DND-41 (cell line): ENCODE results near the gene NINL.
"Not testable (repeated sequence)": the region's sequence is repeated elsewhere in the genome, so short reads cannot be mapped to it uniquely, and the experiment has no call there.

ENCODE experiments used
- ATAC-seq: fragments of 200-7000 bp; cut with Tn5 transposase; 3 replicates; pipeline ENCODE4 v1.9.1; 2021; ENCODE audit warnings: low read depth; ENCODE audit not compliant: insufficient read depth
- DNase-seq: peaks from one replicate; pipeline ENCODE4 v3.0.0-alpha.2; 2020
- H2AFZ ChIP-seq: 2 replicates; pipeline ENCODE4 v1.6.0; 2012; ENCODE audit warnings: low read depth, low read length
- H3K27ac ChIP-seq: 2 replicates; pipeline ENCODE4 v1.5.1; 2012; ENCODE audit warnings: low read length, inconsistent platforms
- H3K27me3 ChIP-seq: fragments of 200-600 bp; sonication (generic); 2 replicates; pipeline ENCODE4 v1.6.0; 2012; ENCODE audit warnings: low read length, mild to moderate bottlenecking, inconsistent platforms; ENCODE audit not compliant: insufficient read depth, poor library complexity
- H3K36me3 ChIP-seq: 2 replicates; pipeline ENCODE4 v1.5.1; 2012; ENCODE audit warnings: low read length, inconsistent platforms; ENCODE audit not compliant: insufficient read depth
- H3K4me1 ChIP-seq: 2 replicates; pipeline ENCODE4 v1.5.1; 2012; ENCODE audit warnings: mild to moderate bottlenecking, low read length; ENCODE audit not compliant: insufficient read depth
- H3K4me2 ChIP-seq: 2 replicates; pipeline ENCODE4 v1.6.0; 2012; ENCODE audit warnings: mild to moderate bottlenecking, moderate library complexity, low read length, inconsistent platforms; ENCODE audit not compliant: insufficient read depth
- H3K4me3 ChIP-seq, 2 experiments: fragments of 200-600 bp in 1 of 2; shearing (Covaris generic) in 1 of 2; 2 replicates each; pipeline ENCODE4 v1.5.1; 2012 to 2016; ENCODE audit warnings: inconsistent platforms in 2 of 2, low read length in 2 of 2, mild to moderate bottlenecking in 2 of 2, low read depth in 1 of 2, moderate library complexity in 1 of 2
- H3K79me2 ChIP-seq: 2 replicates; pipeline ENCODE4 v1.6.0; 2012; ENCODE audit warnings: low read length, inconsistent platforms; ENCODE audit not compliant: insufficient read depth
- H3K9ac ChIP-seq: 2 replicates; pipeline ENCODE4 v1.6.0; 2012; ENCODE audit warnings: low read depth, mild to moderate bottlenecking, inconsistent platforms, low read length, moderate library complexity
- H3K9me3 ChIP-seq: 2 replicates; pipeline ENCODE4 v1.5.1; 2012; ENCODE audit warnings: low read length, moderate library complexity, mild to moderate bottlenecking, inconsistent platforms; ENCODE audit not compliant: insufficient read depth, severe bottlenecking
- H4K20me1 ChIP-seq: 2 replicates; pipeline ENCODE4 v1.6.0; 2012; ENCODE audit warnings: low read length; ENCODE audit not compliant: insufficient read depth
- CTCF ChIP-seq: IDR thresholded peaks from 2 replicates; pipeline ENCODE4 v1.5.1; 2012; ENCODE audit warnings: borderline replicate concordance, low read length, moderate library complexity, mild to moderate bottlenecking; ENCODE audit not compliant: poor library complexity, severe bottlenecking; ENCODE audit errors: extremely low read depth
- EZH2 ChIP-seq: IDR thresholded peaks from 3 replicates; pipeline ENCODE4 v1.6.1; 2012; ENCODE audit warnings: borderline replicate concordance, low read depth, mild to moderate bottlenecking, moderate library complexity, low read length, inconsistent platforms; ENCODE audit not compliant: severe bottlenecking

NINL gene

DNA sequence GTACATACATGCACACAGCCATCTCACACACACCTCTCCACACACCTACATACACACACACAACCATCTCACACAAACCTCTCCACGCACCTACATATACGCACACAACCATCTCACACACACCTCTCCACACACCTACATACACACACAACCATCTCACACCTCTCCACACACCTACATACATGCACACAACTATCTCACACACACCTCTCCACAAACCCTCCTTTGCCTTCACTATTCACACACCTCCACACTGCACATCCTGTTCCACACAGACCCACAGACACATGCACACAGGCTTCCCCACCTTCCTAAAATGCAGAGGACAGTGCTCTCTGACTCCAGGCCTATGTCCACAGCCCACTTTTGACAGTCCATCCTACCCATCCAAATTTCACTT, 16.3 kb upstream of the NINL start:
- Histone ChIP-seq H3K36me3 (no peaks in the 10 kb centered on the region; the same call in 1 of the 2 replicates), H2AFZ (no peak overlapping the region), H3K4me2 (no peak overlapping the region), H3K27ac (no peak overlapping the region), H3K4me3 (no peak overlapping the region), H3K9ac (no peak overlapping the region), H3K9me3 (no peaks in the 10 kb centered on the region), H3K27me3 (no peaks in the 10 kb centered on the region), H3K79me2 (no peaks in the 10 kb centered on the region), H4K20me1 (no peaks in the 10 kb centered on the region; the same call in 1 of the 2 replicates), H3K4me1 (no peaks in the 10 kb centered on the region)
- ATAC-seq = no peak
- no peak for DNase-seq
- no peak for TF ChIP-seq CTCF
- no peak for TF ChIP-seq EZH2

GRCh38 chr20:25600632-25601031, 15.3 kb upstream of the NINL start:
- TF ChIP-seq CTCF (no peak), EZH2 (no peak)
- H3K4me1 ChIP-seq = no peaks in the 10 kb centered on the region
- H4K20me1 ChIP-seq = no peaks in the 10 kb centered on the region
- no peak overlapping the region for H2AFZ ChIP-seq
- no peaks in the 10 kb centered on the region for H3K27me3 ChIP-seq
- no peak overlapping the region for H3K4me3 ChIP-seq
- no peak overlapping the region for H3K27ac ChIP-seq
- no peaks in the 10 kb centered on the region; the same call in 1 of the 2 replicates for H3K36me3 ChIP-seq
- ATAC-seq (no peak), DNase-seq (no peak)
- H3K9me3 ChIP-seq = no peaks in the 10 kb centered on the region
- H3K9ac ChIP-seq = no peak overlapping the region
- H3K79me2 ChIP-seq = no peaks in the 10 kb centered on the region
- no peak overlapping the region for H3K4me2 ChIP-seq

DNA sequence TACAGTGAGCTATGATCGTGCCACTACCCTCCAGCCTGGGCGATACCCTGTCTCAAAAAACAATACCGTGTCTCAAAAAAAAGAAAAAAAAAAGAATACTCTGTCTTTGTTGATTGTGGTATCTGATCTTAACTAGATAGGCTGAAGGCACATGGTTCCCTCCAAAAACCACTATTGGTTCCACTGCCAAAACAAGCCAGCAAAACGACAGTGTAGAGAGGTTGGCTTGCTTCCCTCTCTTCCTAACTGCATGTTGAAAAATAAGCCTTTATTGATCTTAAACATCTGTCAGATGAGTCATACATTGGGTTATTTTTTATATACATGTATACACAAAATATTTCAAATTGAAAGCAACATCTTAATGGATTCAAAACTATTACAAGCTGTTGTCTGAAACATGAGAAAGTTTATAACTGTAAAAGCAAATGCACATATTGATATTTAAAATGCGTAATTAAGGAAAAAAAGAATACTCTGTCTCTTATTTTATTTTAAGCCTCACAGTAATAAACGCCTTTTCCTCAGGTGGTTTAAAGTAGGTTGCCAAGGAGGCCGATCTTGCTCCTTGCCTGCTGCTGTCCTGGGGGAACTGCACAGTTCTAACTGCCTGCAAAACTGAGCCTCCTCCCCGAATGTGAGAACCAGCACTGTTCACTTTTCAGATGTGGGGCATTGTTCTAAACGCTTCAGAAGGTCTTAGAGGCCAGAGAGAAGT, 7.0 kb upstream of the NINL start:
- peak; percentile 33 for DNase-seq
- no peak overlapping the region for H3K4me2 ChIP-seq
- TF ChIP-seq EZH2 (no peak), CTCF (no peak)
- H3K9ac ChIP-seq = no peak overlapping the region
- H3K36me3 ChIP-seq = no peaks in the 10 kb centered on the region
- H3K4me1 ChIP-seq = peaks cover 15% of the 10 kb centered on the region
- ATAC-seq = peak; percentile 73
- peak overlapping the region; percentile 48 for H3K27ac ChIP-seq
- H3K79me2 ChIP-seq = no peaks in the 10 kb centered on the region
- no peaks in the 10 kb centered on the region for H4K20me1 ChIP-seq
- H2AFZ ChIP-seq = 0 out of 2 replicates have a peak overlapping the region, but pooled peaks have one; percentile 26
- no peaks in the 10 kb centered on the region for H3K27me3 ChIP-seq
- no peak overlapping the region for H3K4me3 ChIP-seq
- H3K9me3 ChIP-seq = no peaks in the 10 kb centered on the region

DNA sequence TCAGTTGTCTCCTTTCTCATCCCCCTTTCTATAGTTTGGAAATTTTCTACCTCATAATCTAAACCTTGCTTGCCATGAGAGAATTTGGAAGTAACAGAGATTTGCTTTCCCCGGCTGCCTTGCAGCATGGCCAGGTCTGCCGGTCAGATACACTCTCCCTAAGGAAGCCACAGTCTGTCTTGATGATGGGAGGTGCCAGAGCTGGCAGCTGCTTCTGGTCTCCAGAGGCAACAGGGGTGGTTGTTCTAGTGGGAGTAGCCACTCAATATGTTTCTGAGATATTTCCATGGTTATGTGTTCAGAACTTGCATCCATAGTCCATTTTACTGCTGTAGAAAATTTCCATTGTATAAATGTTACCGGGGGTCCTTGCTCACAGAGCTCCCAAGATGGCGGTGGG, 5.4 kb upstream of the NINL start:
- H4K20me1 ChIP-seq, H3K27me3 ChIP-seq, H3K9me3 ChIP-seq, ATAC-seq, H2AFZ ChIP-seq, H3K27ac ChIP-seq, H3K9ac ChIP-seq, H3K79me2 ChIP-seq, H3K4me2 ChIP-seq, H3K4me3 ChIP-seq, H3K36me3 ChIP-seq, DNase-seq: not testable (repeated sequence)
- H3K4me1 ChIP-seq = peaks cover 16% of the 10 kb centered on the region
